Neutrophil (primary cell): ENCODE results near the gene ACSM2A.
"Not testable (repeated sequence)": the region's sequence is repeated elsewhere in the genome, so short reads cannot be mapped to it uniquely, and the experiment has no call there.

ENCODE experiments used
- H3K27ac ChIP-seq: fragments of 200-600 bp; sonication (generic); 2 replicates; pipeline ENCODE4 v1.5.1; 2016; ENCODE audit warnings: mild to moderate bottlenecking, moderate library complexity
- H3K27me3 ChIP-seq: fragments of 200-600 bp; sonication (generic); 2 replicates; pipeline ENCODE4 v1.6.0; 2016; ENCODE audit warnings: mild to moderate bottlenecking
- H3K36me3 ChIP-seq: fragments of 200-600 bp; sonication (generic); 2 replicates; pipeline ENCODE4 v1.5.1; 2017
- H3K4me1 ChIP-seq, 2 experiments: fragments of 200-600 bp in 1 of 2; sonication (generic) in 1 of 2; 1 replicate in 1 of 2; 2 replicates in 1 of 2; pipeline versions ENCODE4 v1.5.1 to v1.6.1; 2013 to 2016; ENCODE audit warnings: low read depth in 1 of 2, low read length in 1 of 2, mild to moderate bottlenecking in 1 of 2, moderate library complexity in 1 of 2; ENCODE audit not compliant: control insufficient read depth in 1 of 2, insufficient read depth in 1 of 2
- H3K4me3 ChIP-seq, 2 experiments: fragments of 200-600 bp in 1 of 2; sonication (generic) in 1 of 2; 1 replicate in 1 of 2; 2 replicates in 1 of 2; pipeline ENCODE4 v1.5.1; 2013 to 2016; ENCODE audit warnings: low read depth in 1 of 2, low read length in 1 of 2, mild to moderate bottlenecking in 1 of 2, moderate library complexity in 1 of 2
- H3K9me3 ChIP-seq: fragments of 200-600 bp; sonication (generic); 2 replicates; pipeline ENCODE4 v1.5.1; 2016
- TF ChIP-seq, protein P1 (sequence below): fragments of 200-600 bp; sonication (generic); IDR thresholded peaks from 2 replicates; pipeline ENCODE4 v1.5.1; 2016; ENCODE audit warnings: antibody characterized with exemption

Gene ACSM2A

DNA sequence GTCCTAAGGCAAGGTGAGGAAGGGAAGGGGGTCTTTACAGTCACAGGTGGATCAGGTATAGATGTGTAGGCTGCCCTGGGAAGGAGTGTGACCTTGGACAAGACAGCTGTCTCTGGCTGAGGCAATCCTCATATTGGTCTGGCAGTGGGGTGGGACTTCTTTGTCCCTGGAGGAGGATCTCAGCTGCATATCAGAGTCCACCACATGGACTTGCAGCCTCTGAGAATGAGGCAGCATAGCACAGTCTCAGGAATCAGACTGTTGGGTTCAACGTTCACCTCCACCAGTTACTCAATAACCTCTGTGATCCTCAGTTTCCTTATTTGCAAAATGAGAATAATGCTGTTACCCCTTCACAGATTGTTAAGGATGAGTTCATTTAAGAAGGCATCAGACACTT, 33.4 kb downstream of the ACSM2A start:
- no peaks in the 10 kb centered on the region for H3K9me3 ChIP-seq
- H3K4me1 ChIP-seq, result no peaks in the 10 kb centered on the region
- H3K27me3 ChIP-seq, result no peaks in the 10 kb centered on the region
- TF ChIP-seq, protein P1, sequence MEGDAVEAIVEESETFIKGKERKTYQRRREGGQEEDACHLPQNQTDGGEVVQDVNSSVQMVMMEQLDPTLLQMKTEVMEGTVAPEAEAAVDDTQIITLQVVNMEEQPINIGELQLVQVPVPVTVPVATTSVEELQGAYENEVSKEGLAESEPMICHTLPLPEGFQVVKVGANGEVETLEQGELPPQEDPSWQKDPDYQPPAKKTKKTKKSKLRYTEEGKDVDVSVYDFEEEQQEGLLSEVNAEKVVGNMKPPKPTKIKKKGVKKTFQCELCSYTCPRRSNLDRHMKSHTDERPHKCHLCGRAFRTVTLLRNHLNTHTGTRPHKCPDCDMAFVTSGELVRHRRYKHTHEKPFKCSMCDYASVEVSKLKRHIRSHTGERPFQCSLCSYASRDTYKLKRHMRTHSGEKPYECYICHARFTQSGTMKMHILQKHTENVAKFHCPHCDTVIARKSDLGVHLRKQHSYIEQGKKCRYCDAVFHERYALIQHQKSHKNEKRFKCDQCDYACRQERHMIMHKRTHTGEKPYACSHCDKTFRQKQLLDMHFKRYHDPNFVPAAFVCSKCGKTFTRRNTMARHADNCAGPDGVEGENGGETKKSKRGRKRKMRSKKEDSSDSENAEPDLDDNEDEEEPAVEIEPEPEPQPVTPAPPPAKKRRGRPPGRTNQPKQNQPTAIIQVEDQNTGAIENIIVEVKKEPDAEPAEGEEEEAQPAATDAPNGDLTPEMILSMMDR, result no peak
- H3K36me3 ChIP-seq, result no peaks in the 10 kb centered on the region
- no peak overlapping the region for H3K4me3 ChIP-seq
- H3K27ac ChIP-seq, result no peak overlapping the region

DNA sequence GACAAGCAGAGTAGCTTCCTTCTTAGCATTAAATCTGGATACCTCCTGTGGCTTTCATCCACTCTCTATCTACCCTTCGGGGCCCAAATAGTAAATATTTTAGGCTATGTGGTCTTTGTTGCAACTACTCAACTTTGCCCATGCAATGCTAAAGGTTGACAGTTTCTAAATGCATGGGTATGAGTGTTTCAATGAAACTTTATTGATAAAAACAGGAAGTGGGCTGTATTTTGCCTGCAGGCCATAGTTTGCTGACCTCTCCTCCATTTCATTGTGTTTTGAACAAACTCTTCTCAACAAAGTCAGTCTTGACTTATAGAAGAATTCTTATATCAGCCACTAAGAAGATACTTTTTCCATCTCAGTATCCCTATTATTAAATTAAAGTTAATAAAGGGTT, 34.1 kb downstream of the ACSM2A start:
- Histone ChIP-seq H3K27me3 (no peaks in the 10 kb centered on the region), H3K36me3 (no peaks in the 10 kb centered on the region), H3K9me3 (no peaks in the 10 kb centered on the region), H3K4me3 (no peak overlapping the region), H3K27ac (no peak overlapping the region), H3K4me1 (no peaks in the 10 kb centered on the region)
- TF ChIP-seq, protein P1, result no peak

DNA sequence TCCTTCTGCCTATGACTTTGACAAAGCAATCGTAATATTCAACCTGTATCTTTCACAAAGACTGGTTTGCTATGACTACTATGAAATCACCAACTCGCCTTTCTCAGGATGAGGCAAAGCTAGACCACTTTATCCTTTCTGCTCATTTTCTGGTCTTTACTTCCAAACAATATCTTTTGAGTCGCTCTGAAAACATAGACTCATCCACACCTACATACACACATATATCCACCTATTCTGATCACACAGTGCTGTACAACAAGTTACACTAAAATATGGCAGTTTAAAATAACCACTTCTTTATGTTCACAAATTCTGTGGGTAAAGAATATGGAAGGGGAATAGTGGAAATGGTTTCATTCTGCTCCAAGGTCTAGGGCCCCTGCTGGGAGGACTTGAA, 39.7 kb downstream of the ACSM2A start:
- H3K4me3 ChIP-seq, H3K27me3 ChIP-seq, H3K36me3 ChIP-seq, H3K4me1 ChIP-seq, H3K9me3 ChIP-seq, H3K27ac ChIP-seq: not testable (repeated sequence)

DNA sequence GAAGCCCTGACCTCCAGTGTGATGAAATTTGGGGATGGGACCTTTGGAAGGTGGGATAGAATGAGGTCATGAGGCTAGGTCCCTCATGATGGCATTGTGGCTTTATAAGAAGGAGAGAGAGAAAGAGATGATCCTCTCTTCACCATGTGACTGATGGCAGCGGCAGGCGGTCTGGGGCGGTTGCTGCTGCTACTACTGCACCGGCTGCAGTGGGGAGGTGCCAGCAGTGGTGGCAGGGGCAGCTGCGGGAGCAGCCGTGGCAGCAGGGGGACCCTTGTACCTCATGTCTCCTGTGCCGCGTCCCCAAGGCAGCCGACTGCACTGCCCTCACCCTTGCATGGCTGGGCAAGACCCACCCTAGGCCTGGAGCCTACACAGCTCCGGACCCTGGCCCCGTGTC, 40.1 kb downstream of the ACSM2A start:
- not testable (repeated sequence) for H3K27me3 ChIP-seq, H3K4me3 ChIP-seq, H3K4me1 ChIP-seq, H3K36me3 ChIP-seq, H3K9me3 ChIP-seq, H3K27ac ChIP-seq

DNA sequence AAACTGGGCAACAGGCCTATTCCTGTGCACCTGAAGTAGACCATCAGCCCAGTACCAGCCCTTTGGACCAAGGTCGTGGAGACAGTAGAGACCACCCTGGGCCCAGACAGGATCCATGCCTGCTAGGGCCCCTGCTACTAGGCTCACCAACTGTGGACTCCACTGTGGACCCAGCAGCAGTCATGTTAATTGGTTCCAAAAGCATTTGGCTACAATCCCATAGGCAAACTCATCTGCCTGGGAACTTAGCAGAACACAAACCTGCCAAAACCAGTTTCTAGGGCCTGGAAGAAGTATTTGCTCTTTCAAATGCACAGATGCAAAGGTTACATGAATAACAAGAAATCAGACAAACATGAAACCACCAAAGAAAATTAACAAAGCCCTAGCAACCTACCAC, 53.1 kb downstream of the ACSM2A start:
- TF ChIP-seq, protein P1, result no peak
- Histone ChIP-seq H3K27ac (no peak overlapping the region), H3K9me3 (no peaks in the 10 kb centered on the region), H3K4me1 (no peaks in the 10 kb centered on the region), H3K36me3 (no peaks in the 10 kb centered on the region), H3K4me3 (no peak overlapping the region), H3K27me3 (no peaks in the 10 kb centered on the region)

DNA sequence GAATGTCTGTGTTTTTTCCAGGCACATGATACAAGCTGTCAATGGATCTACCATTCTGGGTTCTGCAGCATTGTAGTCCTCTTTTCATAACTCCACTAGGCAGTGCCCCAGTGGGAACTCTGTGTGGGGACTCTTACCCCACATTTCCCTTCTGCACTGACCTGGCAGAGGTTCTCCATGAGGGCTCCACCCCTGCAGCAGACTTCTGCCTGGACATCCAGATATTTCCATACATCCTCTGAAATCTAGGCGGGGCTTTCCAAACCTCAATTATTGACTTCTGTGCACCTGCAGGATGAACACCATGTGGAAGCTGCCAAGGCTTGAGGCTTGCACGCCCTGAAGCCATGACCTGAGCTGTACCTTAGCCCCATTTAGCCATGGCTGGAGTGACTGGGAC, 56.0 kb downstream of the ACSM2A start:
- H3K9me3 ChIP-seq, result no peaks in the 10 kb centered on the region
- H3K27me3 ChIP-seq, result no peaks in the 10 kb centered on the region
- TF ChIP-seq, protein P1, result no peak
- H3K4me3 ChIP-seq, result no peak overlapping the region
- H3K36me3 ChIP-seq, result no peaks in the 10 kb centered on the region
- H3K4me1 ChIP-seq, result no peaks in the 10 kb centered on the region
- H3K27ac ChIP-seq, result no peak overlapping the region

DNA sequence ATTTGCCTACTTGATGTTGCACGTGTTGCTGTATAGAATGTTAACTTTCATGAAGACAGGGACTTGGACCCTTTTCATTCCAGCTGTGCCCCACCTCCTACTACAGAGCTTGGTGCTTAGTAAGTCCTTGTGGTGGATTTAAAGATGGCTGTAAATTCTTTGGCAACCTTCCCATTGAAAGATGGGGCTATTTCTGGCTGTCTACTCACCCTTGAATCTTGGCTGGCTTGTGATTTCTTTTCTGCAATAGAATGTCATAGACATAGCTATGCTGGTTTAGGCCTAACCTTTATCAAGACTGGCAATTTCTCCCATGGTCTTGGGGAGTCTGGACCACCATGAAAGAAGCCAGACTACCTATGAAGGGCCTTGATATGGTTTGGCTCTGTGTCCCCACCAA, 59.0 kb downstream of the ACSM2A start:
- no peaks in the 10 kb centered on the region for H3K4me1 ChIP-seq
- H3K27ac ChIP-seq, result no peak overlapping the region
- no peaks in the 10 kb centered on the region for H3K9me3 ChIP-seq
- no peaks in the 10 kb centered on the region for H3K27me3 ChIP-seq
- no peak overlapping the region for H3K4me3 ChIP-seq
- TF ChIP-seq, protein P1, result no peak
- no peaks in the 10 kb centered on the region for H3K36me3 ChIP-seq
